Measurements from ENCODE around the gene FNDC3B. TPM values are rescaled to one million over a fixed set of nuclear protein-coding genes. Genes with fewer than 3 reads are reported as not detected.
"Not testable (repeated sequence)": the region's sequence is repeated elsewhere in the genome, so short reads cannot be mapped to it uniquely, and the experiment has no call there.

Gene FNDC3B
- total RNA-seq, 1 experiment from 2014 or later = 64.6 TPM

DNA sequence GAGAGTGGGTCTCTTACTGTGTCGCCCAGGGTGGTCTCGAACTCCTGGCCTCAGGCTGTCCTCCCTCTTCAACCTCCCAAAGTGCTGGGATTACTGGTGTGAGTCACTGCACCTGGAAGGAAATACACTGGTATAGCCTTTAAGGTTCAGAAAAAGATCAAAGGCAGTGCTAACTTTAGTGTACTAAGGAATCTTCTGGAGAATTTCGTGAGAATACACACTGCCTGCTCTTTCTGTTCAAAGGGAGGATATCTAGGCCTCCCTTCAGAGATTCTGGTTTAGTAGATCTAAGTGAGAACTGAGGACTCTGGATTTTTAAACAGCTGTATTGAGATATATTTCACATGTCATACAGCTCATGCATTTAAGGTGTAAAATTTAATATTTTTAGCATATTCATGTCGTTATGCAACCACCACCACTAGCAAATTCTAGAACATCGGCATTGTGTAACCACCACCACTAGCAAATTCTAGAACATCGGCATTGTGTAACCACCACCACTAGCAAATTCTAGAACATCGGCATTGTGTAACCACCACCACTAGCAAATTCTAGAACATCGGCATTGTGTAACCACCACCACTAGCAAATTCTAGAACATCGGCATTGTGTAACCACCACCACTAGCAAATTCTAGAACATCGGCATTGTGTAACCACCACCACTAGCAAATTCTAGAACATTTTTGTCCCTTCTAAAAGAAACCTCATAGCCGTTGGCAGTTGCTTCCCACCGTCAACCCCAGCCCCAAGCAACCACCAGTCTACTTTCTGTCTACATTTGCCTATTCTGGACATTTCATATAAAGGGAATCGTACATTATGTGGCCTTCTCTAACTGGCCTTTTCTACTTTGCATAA is 54.4 kb downstream of the FNDC3B start:
- not testable (repeated sequence) for DNase-seq (ENCODE audit: low read depth)

DNA sequence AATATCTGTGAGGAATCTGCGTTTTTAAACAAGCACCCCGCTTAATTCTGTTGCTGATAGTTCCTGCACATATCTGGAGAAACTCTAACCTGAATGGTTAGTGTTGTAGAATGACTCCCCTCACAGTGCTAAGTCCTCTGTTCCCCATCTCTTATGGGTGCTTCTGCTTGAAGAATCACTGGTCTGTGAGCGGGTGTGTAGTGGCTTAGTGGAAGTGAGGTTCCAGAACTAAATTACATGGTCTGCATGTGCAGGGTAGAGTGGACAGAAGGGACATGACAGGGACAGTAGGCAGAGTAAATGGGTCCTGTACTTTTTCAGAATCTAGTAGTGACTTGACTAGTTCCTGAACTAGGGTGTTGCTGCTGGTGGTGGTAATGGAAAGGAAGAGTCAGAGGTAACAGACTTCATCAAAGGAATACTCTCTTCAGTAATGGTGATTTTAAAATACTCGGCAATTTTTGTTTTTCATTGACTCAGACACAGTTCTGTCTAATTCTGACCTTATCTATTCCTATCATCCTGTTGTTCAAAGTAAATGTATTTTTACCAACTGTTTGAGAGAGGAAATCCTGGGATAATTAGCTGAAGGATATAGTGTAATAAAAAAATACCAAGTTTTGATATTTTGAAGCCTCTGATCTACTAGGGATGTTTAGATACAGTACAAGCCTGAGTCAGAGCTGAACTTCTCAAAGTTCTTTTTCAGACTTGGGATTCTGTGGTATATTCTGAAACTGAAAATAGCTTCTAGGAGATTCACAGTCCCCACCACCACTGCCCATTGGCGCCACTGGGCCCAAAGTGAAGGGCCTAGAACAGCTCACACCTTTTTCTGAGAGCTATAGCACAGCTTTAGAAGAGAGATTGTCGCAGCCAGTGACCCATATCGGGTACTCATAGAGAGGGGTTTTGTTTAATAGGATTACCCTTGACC is 55.5 kb downstream of the FNDC3B start:
- DNase-seq (ENCODE audit: low read depth) = peak; percentile 66

DNA sequence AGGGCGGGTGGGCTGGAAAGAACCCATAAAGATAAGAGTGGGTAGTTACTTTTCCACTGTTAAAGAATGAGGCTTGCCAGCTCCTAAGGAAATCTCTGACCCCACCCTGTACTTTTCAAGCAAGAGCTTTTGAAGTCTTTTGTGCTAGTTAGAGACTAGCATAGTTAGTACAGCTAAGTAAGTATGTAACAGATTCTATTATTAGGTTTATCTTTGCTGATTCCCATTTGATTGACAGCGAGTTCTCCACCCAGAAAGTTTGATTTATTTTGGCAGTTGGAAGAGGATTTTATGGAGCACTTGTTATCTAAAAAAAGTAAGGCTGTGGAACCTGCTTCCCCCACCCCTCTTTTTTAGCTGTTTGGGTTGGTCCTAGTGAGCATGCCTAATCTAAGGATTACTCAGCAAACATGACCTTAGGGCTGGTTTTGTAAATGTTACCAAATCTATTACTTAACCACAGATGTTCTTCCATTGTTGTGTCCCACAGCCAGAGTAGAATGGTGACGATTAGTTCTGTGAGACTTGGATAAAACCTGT is 57.6 kb downstream of the FNDC3B start:
- peak; percentile 93 for DNase-seq (ENCODE audit: low read depth)

DNA sequence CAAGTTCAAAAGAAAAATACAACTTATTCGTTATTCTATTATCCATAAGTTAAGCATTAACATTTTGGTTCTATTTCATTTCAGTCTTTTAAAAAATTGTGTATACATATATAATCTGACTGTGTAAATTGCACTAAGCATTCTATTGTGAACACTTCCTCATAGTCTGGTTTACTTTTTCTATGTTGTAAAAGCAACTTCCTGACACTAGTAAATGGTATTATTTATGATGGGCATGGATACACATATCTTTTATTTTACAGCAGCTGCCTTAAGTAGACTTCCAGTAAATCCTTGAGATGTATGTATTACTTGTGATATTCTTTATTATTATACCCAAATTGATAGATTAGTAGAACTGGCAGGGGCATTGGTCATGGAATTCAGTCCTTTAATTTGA is 58.2 kb downstream of the FNDC3B start:
- no peak for DNase-seq (ENCODE audit: low read depth)

DNA sequence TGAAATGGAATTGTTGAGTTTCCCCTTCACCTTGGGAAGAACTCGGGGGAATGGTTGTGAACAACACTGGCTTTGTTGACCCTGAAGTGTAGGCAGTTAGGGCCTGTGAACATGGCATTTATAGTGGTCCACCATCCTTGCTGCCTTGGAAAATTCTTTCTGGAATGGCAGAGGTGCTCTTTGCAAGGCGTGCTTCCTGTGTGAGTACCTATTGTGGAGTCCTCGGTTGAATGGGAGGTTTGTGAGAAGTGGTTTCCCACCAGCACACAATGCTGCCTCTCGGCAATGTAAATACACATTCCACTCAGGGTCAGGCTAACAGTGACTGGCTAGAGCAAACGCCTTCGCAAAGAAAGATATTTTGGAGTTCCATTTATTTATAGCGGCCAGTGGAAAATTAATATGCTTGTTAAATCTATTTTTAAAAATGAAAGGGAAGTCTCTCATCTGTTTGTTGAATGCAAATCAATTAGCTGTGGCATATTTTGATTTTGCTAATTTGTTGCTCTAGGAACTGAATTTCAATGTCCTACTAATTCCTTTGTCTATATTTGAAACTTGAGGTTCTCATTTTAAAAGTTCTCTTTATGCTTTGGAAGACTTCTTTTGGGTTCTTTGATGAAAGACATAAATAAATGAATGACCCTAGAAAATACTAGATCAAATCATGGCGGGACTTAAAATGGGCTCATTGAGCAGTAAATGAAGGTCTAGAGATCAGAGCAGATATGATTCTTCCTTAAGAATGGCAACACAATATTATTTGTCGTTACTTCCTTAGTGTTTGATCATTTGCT is 59.5 kb downstream of the FNDC3B start:
- DNase-seq (ENCODE audit: low read depth) = no peak

DNA sequence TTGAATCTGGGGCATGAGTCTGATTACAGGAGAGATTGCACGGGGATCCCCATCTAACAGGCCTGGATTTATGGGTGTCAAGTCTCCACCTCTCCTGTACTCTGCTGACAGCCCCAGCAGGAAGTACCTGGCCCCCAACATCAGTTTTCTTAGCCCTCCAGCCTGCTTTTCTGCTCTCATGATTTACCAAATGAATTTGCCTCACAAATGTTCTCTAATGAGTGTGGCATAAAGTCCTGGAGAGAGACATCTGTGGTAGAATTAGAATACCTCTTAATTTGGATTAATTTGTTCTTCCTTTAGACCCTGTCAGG is 60.1 kb downstream of the FNDC3B start:
- no peak for DNase-seq (ENCODE audit: low read depth)

DNA sequence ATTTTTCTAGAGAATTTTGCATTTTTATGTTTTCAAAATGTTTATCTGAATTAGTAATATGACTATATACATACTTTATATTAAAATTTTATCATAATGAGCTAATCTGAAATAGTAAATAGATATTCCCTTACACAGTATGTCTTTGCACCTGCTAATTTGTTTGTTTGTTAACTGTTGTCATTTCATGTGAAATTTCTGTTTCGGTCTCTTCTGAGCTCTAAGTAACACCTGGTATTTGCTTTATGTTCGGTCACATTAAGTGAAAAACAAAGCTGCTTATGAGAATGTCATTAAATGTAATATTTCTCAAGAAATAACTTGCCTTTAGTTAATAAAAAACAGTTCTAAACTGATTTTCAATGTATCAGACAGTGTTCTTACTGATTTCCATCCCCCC is 61.1 kb downstream of the FNDC3B start:
- no peak for DNase-seq (ENCODE audit: low read depth)

DNA sequence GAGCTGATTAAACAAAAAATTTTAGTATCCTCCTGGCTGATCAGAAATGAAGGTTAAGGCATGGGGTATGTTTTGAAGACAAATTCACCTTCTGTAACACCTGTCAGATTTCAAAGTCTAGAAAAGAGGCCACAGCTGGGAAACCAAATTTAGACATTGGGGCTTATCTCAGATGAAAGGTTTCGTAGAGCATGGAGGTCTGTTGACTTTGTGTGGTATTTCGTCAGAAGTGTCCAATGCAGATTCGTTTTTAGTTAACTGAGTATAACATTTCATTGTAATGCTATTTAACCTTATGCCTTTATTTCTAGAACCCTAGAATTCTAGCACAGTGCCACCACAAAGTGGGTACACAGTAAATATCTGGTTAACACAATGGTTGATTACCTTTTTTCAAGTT is 61.7 kb downstream of the FNDC3B start:
- no peak for DNase-seq (ENCODE audit: low read depth)

DNA sequence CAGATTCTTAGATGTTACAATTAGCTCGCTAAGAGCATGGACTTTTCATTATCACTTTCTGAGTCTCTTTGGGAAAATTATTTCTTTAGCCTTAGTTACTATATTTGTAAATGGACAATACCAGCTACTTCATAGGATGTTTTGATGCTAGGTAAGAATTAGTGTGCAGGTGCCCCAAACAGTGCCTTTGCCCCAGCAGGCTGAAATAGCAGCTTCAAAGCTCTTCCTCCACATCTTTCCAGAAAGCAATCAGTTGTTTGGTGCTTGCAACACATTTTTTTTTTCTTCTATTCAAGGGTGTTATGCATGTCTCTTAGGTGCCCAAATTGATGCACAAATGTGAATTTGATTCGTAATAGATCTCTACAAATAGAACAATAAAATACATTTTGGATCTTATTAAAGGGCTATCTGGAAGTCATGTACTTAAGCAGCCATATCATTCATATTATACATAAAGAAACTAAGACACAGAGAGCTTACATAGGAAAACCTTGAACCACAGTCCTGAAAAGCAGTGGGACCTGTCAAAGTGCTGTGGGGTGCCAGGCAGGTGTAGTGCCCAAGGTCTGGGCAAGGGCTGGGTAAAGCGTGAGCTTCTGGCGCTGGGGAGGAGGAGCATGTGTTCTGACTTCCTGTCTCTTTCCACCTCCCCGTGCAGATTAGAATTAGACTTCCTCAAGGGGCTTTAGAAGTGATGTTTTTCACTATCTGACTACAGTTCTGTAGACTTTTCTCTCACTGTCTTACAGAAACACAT is 62.9 kb downstream of the FNDC3B start:
- DNase-seq (ENCODE audit: low read depth) = no peak

DNA sequence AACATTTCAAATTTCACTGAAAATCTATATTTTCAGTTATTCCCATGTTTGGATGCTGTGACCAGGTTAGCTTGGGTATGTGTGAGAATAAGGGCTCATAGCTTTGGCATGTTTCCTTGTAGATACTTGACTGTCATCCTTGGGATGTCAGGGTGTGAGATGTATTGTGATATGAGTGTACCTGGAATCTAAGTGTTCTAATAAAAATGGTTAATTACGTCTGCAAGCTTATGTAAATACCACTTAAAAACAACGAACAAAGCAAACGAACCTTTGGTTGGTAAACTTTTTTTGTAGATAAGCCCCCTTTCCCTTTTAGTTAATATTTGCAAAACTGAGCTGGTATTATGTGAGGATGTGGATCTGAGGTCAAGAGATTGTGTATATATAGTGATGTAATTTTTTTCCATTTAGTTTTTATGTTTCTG is 63.5 kb downstream of the FNDC3B start:
- DNase-seq (ENCODE audit: low read depth) = no peak

DNA sequence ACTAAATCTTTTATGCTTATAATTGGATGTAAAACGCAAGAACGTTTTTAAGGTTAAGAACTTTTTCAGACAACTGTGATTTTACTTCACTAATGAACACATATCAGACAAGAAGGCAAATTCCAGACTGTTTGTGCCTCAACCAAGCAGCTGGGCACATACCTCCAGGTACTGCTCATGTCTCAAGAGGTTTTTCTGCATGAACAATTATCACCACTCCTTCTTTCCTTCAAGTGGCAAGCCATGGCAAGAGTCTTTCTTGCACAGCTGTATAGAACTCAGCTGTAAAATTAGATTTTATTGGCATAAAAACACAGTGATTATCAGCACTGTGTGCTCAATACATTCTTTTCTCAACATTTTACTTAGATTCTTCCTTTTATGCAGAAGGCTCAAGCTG is 64.3 kb downstream of the FNDC3B start:
- DNase-seq (ENCODE audit: low read depth) = peak; percentile 60

DNA sequence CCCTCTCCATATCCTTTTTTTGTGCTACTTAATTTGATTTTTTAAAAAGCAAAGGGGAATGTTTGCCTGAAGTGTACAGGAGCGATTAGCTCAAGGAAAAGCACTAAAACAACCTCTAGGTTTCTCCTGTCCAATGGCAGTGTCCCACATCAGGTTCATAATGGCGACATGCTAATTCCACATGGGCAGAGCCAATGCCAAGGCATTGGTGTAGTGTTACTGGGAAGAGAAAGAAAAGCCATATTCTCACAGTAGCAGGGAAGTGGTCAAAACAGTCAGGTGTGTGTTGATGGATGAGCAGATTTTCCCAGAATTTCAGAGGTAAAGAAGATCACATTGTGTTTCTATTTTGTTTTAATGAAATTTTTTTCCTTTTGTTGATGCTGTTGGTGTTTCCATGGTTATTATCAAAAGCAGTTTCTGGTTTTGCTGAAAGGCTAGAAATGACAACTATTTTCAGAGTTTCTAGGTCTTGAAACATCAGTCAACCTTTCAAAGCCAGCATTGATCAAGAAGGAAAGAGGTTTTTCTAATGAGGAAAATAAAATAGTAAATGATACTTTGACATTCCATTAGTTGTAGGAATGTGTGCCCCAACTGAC is 65.2 kb downstream of the FNDC3B start:
- DNase-seq (ENCODE audit: low read depth) = peak; percentile 71

DNA sequence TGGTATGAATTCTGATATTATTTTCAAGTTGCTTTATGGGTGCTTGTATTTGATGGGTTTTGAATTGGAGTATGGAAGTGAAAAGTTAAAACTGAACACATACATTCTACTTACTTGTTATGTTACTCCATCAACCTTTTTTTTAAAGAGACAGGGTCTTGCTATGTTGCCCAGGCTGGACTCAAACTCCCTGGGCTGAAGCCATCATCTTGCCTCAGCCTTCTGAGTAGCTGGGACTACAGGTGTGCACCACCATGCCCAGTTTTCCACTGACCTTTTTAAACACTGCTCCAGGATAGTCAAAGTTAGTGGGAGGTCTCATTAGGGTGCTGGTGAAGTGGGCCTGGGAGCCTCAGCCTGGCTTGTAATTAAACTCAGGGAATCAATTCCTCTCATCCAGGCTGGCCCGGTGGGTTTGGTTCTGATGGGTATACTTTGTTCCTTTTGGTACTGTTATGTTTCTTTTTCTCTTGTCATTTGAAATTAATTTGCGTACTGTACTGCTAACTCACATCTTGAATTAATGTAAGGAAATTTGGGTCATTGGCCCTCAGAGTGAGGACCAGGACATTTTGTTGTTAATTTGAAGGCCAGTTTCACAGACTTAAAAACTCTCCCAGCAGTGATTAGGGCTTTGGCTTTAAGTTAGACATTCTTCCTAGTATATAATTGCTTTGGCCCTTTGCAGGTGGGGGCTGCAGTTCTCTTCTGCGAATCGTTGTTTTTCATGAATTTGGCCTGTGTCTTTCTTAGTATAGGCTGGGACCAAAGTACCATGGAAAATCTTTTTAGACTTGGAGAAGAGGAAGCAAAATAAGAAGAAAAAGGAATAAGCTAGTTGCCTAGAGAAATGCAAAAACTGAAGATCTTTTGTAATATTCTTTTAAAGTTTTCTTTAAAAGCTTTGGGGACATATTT is 66.9 kb downstream of the FNDC3B start:
- no peak for DNase-seq (ENCODE audit: low read depth)

DNA sequence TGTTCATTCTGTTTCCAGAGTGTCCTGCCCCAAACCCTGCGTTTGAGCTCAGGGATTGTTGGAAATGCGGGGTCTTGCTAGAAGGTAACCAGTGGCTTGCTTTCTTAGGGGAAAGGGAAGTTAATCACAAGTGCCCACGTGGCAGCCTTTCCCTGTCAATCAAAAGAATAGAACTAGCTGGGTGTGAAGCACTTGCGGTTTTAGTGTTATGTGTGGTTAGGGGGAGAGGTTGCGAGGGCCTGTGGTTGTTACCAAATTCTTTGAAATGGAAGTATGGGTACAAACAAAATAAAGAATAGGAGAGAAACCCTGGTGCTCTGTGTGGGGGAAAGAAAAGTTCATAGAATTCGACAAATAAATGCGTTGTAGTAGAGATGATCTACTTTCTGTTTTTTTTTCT is 67.6 kb downstream of the FNDC3B start:
- DNase-seq (ENCODE audit: low read depth) = peak; percentile 47

DNA sequence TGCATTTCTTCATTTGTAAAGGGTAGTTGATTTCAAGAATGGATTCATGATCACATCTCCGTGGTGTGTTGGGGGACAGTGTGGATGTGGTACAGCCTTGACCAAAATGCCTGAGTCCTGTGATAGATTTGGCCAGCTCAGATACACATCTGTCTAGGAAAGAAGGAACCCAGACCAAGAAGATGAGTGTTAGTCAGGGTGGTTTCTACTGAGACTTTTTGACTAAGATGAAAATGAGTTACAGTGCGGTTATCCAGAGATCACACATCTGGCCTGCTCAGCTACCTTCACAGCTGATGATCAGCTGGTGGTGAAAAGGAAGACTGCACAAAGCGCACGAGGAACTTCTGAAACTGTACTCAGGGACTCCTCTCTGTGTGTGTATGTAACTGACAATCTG is 68.0 kb downstream of the FNDC3B start:
- DNase-seq (ENCODE audit: low read depth) = no peak

DNA sequence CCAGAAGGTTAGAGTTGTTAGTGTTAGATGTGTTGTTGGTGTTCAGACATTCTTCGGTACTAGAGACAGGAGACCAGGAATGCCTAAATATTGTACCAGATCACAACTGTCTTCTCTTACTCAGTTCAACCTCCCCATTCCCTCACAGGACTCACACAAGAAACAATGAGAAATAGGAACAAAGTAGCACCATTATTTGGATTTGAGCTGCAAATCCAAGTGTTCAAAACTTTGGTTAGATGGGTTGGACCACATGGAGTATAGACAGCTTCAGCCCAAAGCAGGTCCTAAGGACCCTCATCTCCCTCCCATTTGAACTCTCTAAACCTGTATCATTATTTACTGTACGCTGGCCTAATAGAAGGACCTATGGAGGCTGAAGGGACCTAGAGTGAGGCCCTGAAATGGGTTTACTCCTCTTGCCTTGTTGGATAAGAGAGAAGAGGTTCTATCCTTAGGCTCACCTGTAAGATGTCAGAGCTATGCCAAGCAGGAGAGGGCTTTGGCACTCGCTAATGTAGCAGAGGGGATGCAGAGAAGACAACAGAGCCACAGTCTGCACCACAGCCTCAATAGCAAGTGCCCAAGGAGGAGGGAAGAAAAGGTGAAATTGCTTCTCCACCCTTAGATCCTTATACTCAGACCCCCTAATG is 70.9 kb downstream of the FNDC3B start:
- no peak for DNase-seq (ENCODE audit: low read depth)

DNA sequence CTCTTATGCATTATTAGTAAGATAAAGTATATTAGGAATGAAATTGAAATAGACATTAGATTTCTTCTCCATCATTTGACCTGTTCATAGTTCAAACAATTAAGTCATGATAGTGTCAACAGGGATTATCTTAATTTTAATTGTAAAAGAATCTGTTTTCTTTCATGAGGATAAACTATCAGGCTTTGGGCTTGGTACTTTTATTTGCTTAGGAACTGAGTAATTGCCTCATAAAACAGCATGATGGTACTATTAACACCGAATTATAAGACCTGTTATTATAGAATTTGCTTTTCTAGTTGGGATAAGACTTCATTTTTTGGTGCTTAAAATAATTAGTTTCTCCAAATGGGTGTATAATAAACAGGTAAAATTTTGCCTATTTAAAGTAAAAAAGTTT is 71.8 kb downstream of the FNDC3B start:
- no peak for DNase-seq (ENCODE audit: low read depth)

DNA sequence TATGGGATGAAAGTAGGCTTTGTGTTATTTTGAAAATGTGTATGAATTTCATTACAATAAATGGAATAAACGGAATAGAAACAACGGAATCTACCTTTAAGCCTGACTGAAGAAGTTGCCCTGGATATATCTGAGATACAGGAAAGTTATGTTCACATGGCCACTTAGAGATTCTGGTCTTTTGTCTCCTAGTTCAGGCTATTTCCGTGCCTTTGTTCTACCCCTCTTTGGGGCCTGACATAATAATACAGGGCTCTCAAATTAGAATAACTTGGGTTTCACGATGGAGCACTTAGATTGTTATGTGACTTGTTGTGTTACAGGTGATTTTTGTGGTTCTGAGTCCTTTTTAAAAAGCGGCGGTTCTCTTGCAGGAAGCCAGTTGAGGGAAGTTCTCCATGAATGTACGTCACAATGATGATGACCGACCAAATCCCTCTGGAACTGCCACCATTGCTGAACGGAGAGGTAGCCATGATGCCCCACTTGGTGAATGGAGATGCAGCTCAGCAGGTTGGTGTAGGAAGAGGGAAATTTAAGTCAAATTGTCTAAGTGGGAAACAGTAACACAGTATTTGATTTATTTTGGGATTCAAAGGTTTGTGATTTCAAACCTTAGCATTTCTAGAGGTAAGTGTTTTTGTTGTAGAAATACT is 72.8 kb downstream of the FNDC3B start:
- DNase-seq (ENCODE audit: low read depth) = no peak

Data from RPMI7951 (cell line).